CD1c-positive myeloid dendritic cell (primary cell): ENCODE results near the gene SLC22A25.
"Not testable (repeated sequence)": the region's sequence is repeated elsewhere in the genome, so short reads cannot be mapped to it uniquely, and the experiment has no call there.

Experiments
- DNase-seq: peaks from one replicate; pipeline ENCODE4 v3.0.0-alpha.2; 2016; ENCODE audit errors: extremely low spot score

Gene SLC22A25

DNA sequence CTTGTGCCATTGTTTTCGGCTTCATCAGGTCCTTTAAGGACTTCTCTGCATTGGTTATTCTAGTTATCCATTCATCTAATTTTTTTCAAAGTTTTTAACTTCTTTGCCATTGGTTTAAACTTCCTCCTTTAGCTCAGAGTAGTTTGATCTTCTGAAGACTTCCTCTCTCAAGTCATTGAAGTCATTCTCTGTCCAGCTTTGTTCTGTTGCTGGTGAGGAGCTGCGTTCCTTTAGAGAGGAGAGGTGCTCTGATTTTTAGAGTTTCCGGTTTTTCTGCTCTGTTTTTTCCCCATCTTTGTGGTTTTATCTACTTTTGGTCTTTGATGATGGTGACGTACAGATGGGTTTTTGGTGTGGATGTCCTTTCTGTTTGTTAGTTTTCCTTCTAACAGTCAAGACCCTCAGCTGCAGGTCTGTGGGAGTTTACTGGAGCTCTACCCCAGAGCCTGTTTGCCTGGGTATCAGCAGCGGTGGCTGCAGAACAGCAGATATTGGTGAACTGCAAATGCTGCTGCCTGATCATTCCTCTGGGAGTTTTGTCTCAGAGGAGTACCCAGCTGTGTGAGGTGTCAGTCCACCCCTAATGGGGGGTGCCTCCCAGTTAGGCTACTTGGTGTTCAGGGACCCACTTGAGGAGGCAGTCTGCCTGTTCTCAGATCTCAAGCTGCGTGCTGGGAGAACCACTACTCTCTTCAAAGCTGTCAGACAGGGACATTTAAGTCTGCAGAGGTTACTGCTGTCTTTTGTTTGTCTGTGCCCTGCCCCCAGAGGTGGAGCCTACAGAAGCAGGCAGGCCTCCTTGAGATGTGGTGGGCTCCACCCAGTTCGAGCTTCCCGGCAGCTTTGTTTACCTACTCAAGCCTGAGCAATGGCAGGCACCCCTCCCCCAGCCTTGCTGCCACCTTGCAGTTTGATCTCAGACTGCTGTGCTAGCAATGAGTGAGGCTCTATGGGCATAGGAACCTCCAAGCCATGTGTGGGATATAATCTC is 7.6 kb downstream of the SLC22A25 start:
- not testable (repeated sequence) for DNase-seq

DNA sequence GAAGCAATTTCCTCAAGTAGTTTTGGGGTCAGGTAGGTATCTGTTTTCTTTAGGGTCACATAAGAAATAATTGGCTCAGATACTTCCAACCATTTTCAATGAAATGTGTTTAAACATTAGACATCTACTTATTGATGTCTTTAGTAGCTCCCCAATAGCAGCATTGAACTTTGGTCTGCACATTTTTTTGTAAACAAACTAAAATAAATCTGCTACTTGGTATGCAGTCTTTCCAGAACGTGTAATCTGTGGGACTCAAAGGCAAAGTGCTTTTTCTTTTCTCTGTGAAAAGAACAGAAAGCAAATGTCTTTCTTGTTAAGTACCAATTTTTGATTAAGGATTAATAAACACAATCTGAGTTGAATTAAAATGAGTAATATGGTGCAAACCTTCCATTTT is 13.6 kb downstream of the SLC22A25 start:
- DNase-seq, result no peak

DNA sequence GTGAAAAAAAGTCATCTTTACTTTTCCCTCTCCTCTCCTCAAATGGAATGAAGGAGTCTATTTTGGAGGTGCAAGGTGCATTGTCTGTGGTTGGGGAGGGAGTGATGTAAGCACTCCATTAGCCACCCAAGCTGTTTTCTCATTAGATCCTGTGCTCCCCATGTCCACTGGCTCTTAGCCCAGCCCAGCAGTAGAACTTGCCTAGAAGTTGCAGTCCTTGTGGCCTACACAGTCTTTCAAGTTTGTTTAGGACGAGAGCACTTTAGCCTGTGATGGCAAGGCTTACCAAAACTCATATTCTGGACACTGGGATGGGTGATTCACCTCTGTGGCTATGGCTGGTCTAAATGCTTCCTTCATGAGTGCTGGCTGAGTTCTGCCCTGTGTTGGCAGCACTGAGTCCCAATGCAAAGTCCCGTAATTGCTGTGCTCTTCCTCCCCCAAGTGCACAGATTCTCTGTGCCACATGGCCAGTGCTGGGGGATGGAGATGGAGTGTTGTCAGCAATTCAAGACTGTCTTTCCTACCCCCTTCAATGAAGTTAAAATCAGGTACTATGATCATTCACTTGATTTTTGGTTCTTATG is 15.8 kb downstream of the SLC22A25 start:
- no peak for DNase-seq

DNA sequence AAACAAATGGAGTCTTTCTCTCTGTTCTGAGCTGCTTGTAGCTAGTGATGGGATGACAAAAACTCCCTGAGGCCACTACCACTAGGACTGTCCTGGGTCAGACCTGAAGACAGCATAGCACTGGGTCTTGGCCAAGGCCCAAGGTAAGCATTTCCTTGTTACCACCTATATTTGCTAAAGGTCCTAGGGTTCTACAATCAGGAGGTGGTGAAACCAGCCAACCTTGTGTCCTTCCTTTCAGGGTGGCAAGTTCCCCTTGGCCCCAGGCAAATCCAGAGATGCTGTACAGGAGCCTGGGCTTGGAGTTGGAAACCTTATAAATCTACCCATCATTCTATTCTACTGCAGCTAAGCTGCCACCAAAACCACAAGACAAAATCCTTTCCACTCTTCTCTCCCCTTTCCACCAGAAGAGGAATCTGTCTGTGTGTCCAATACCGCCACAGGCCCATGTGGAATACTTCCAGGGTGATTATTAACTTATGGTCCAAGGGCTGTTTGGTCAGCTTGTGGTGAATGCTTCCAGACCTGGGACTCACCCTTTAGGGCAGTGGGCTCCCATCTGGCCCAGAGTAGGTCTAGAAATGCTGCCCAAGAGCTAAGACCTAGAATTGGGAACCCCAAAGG is 16.8 kb downstream of the SLC22A25 start:
- DNase-seq, result no peak

DNA sequence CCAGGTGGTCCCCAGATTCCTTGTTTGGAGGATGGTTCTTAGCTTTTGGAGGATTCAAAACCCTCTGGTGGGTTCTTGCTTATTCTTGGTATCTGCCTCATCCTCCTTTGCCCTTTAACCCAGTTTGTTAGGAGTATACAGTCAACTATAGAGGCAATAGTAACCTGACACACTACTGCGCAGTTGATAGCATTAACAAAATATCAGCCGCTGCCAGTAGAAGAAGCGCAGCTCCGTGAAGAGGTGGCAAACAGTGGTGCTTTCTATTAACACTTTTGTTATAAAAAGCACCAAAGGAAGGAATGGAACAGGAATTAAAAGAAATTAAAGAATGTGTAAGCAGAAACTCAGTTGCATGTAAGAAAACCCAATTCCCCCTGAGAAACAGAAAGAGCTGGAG is 29.3 kb downstream of the SLC22A25 start:
- no peak for DNase-seq

DNA sequence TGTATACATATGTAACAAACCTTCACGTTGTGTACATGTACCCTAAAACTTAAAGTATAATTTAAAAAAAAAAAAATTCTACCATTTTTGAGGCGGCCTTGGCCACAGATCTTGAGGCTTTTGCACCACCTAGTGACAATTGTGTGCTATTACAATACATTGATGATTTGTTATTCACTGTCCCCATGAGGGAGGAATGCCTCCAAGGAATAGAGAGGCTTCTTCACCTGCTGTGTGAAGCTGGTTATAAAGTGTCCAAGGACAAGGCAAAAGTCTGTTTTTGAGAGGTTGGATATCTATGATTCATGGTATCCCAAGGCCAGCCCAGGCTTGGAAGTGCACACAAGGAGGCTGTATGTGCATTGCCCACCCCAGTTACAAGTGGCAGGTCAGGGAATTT is 30.7 kb downstream of the SLC22A25 start:
- DNase-seq, result peak; percentile 51

DNA sequence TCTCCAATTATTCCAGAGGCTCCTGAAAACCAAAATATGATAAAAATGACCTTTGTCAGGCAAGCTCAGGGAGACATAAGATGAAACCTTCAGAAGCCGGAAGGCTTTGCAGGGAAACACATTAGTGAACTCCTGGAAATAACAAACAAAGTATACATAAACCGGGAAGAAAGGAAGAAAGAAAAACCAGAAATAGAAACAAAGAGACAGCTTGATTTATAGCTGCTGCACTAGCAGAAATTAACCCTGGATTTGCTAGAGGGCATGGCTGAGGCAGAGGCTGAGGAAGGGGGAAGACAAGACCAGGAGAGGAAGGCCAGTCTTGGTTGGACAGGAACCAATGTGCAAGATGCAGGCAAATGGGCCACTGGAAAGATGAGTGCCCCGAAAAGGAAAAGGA is 33.3 kb downstream of the SLC22A25 start:
- no peak for DNase-seq
